ENCODE data around the gene TMEM141. TPM values are rescaled to one million over a fixed set of nuclear protein-coding genes. Genes with fewer than 3 reads are reported as not detected.

TMEM141 gene
- total RNA-seq, 1 donor, result 39.7 TPM

GRCh38 chr9:136808075-136808805 lies 17.1 kb downstream of the TMEM141 start:
- no peak for DNase-seq (ENCODE audit: low read depth)
- H3K4me3 ChIP-seq (ENCODE audit: low read depth, low read length), result peak overlapping the region; percentile 84
- TF ChIP-seq, protein P1, sequence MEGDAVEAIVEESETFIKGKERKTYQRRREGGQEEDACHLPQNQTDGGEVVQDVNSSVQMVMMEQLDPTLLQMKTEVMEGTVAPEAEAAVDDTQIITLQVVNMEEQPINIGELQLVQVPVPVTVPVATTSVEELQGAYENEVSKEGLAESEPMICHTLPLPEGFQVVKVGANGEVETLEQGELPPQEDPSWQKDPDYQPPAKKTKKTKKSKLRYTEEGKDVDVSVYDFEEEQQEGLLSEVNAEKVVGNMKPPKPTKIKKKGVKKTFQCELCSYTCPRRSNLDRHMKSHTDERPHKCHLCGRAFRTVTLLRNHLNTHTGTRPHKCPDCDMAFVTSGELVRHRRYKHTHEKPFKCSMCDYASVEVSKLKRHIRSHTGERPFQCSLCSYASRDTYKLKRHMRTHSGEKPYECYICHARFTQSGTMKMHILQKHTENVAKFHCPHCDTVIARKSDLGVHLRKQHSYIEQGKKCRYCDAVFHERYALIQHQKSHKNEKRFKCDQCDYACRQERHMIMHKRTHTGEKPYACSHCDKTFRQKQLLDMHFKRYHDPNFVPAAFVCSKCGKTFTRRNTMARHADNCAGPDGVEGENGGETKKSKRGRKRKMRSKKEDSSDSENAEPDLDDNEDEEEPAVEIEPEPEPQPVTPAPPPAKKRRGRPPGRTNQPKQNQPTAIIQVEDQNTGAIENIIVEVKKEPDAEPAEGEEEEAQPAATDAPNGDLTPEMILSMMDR (IDR thresholded peaks at IDR 0.05; ENCODE audit: insufficient read depth, low read depth, low read length), result no peak

DNA sequence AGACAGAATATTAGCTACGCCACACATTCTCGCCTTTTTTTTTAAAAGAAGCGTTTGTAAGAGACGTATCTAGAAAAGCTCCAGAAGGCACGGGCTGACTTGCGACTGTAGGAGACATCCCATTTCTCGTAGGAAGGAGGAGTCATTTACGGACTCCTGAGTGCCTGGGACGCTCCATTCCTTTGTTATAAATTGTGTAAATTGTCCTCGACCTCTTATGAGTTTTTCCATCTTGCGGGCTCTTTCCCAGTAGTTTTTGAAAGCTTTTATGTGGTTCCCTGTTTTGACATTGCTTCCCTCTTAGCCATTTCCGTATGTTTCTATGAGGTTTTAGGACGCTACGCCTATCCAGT lies 17.6 kb downstream of the TMEM141 start:
- H3K4me3 ChIP-seq (ENCODE audit: low read depth, low read length), result peak overlapping the region; percentile 84
- peak; percentile 61 for DNase-seq (ENCODE audit: low read depth)
- TF ChIP-seq, protein P1 (IDR thresholded peaks at IDR 0.05; ENCODE audit: insufficient read depth, low read depth, low read length), result no peak

DNA sequence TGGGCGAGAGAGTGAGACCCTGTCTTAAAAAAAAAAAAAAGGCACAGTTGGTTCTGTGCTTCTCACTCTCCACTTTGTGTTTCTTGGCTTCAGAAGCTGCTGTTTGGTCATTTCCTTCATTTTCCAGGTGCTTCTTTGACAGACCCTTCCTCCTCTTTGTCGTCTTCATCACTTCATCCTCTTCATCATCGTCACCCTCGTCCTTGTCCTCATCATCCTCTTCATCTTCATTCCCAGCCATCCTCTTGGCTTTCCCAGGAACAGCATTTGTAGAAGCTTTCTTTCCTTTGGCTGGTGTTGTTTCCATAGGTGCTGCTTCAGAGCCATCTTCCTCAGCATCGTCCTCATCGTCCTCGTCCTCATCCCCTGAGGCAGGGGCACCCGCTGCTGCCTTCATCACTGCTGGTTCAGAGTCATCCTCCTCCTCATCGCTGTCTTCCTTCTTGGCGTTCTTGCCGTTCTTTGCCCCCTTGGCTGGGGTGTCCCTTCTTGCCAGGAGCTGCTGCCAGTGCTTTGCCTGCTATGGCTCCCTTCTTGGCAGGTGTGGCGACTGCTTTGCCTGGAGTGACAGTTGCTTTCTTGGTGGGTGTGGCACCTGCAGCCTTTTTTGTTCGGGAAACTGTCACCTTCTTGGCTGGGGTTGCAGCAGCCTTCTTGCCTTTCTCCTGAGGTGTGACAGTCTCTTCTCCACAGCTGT lies 23.7 kb downstream of the TMEM141 start:
- no peak for DNase-seq (ENCODE audit: low read depth)
- H3K4me3 ChIP-seq (ENCODE audit: low read depth, low read length), result no peak overlapping the region
- TF ChIP-seq, protein P1 (IDR thresholded peaks at IDR 0.05; ENCODE audit: insufficient read depth, low read depth, low read length), result no peak

- TF ChIP-seq, protein P1 (IDR thresholded peaks at IDR 0.05; ENCODE audit: insufficient read depth, low read depth, low read length), result no peak
- no peak for DNase-seq (ENCODE audit: low read depth)
- H3K4me3 ChIP-seq (ENCODE audit: low read depth, low read length), result no peak overlapping the region
These were observed 24.3 kb downstream of the TMEM141 start for GRCh38 chr9:136815422-136815782.

DNA sequence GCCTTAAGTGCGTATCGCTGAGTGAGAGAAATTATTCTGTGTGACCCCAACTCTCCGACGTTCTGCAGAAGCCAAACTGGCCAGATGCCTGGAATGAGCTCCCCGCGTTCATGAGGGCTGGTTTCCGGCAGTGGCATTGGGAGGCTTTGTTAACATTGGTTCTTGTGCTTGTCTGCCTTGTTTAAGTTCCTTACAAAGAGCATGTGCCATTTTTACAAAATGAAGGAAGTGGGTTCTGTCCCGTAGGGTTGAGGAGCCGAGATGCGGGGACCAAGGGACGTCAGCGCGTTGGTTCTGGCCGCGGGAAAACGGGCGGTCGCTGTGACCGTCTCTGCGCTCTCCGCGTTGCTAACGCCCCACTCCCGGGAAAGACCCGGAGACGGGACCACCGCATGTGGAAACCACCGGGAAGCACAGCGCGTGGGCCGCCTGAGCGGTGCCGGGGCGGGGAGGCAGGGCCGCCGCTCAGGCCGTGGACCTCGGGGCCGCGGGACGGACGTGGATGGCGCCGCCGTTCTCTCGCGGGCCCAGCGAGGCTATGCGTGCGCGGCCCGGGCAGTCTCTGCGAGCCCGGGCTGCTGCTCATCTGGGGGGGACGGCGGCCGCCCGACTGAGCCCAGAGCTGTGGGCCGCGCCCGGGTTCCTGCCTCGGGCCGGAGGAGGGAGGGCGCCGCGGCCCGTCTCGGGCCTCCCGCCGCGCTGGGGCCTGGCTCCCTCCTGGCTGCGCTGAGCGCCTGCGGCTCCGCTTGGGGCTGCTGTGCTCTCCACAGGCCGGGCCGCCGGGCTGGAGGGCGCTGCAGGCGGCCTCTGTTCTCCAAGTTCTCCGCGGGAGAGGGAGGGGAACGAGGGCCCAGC lies 30.1 kb downstream of the TMEM141 start:
- DNase-seq (ENCODE audit: low read depth), result peak; percentile 20
- TF ChIP-seq, protein P1 (IDR thresholded peaks at IDR 0.05; ENCODE audit: insufficient read depth, low read depth, low read length), result no peak
- no peak overlapping the region for H3K4me3 ChIP-seq (ENCODE audit: low read depth, low read length)

- TF ChIP-seq, protein P1 (IDR thresholded peaks at IDR 0.05; ENCODE audit: insufficient read depth, low read depth, low read length), result no peak
- DNase-seq (ENCODE audit: low read depth), result no peak
- no peak overlapping the region for H3K4me3 ChIP-seq (ENCODE audit: low read depth, low read length)
These were observed 30.8 kb downstream of the TMEM141 start for GRCh38 chr9:136821826-136822544.
